NCI-H510A (cell line): ENCODE data around the gene NUTM2D.
"Not testable (repeated sequence)": the region's sequence is repeated elsewhere in the genome, so short reads cannot be mapped to it uniquely, and the experiment has no call there.

Source experiments
- DNase-seq: peaks from one replicate; lab custom pipeline; 2025; lab: John Stamatoyannopoulos, UW

NUTM2D gene

GRCh38 chr10:87379115-87379514, 21.6 kb downstream of the NUTM2D start:
- not testable (repeated sequence) for DNase-seq

DNA sequence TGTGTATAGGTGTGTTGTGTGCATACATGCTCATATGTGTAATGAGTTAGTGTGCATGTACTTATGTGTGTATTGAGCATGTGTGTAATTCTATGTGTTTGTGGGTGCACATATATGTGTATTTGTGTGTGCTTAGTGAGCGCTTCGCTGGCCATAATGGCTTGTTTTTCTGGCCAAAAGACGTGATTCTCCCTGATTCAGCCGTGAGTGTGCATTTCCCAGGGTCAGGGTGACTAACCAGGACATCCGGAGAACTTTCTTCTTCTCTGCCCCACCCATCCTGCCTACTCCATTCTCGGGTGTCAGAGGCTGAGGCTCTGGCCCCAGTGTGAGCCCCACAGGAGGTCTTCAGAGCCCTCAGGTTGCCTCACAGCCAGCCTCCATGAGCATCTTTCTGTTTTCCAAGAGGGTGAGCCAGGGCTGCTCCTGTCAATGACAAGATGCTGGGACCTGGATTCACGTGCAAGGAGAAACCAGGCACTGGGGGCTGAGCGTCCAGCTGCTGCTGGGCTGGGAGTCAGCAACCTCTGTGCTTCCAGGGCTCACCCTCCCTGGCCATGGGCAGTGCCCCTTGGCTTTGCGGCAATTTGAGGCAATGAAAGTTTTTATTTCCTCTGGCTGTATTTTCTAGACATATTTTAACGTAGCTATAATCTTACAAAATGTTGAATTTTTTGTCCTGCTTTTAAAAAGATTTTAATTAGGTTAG, 25.8 kb downstream of the NUTM2D start:
- not testable (repeated sequence) for DNase-seq

DNA sequence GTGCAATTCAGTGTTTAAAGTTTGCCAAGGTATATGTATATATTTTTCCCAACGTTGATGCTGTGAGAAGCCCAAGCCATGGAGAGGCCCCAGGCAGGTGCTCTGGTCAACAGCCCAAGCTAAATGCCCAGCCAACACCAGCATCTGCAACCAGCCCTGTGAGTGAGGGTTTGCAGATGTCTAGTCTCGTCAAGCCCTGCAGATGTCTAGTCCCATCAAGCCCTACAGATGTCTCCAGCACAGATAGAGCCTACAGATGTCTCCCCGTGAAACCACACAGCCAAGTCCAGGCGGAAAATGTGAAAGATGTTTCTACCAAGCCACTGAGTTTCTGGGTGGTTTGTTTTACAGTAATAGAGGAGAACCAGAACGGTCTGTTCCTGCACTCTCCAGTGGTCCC, 26.7 kb downstream of the NUTM2D start:
- not testable (repeated sequence) for DNase-seq

- not testable (repeated sequence) for DNase-seq
Measured at GRCh38 chr10:87385762-87386360, 28.3 kb downstream of the NUTM2D start.

- DNase-seq = not testable (repeated sequence)
Measured at GRCh38 chr10:87391360-87391759, 33.8 kb downstream of the NUTM2D start.

DNA sequence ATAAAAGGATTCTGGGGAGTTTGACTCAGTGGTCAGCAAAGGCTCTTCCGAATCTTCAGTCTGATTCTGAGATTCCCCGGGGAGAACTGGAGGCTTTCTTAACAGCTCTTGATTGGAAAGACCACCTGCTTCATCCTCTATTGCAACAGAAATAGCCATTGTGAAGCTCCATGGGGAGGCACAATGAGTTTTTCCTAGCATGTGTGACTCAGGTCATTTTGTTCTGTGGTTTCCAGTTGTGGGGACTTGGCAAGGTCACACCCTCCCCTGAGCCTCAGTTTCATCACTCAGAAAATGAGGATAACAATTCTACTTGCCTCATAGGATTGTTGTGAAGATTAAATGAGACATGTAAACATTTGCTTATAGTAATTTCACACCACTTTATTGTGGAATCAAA, 38.7 kb downstream of the NUTM2D start:
- not testable (repeated sequence) for DNase-seq

- not testable (repeated sequence) for DNase-seq
Measured at GRCh38 chr10:87398436-87398835, 40.9 kb downstream of the NUTM2D start.

DNA sequence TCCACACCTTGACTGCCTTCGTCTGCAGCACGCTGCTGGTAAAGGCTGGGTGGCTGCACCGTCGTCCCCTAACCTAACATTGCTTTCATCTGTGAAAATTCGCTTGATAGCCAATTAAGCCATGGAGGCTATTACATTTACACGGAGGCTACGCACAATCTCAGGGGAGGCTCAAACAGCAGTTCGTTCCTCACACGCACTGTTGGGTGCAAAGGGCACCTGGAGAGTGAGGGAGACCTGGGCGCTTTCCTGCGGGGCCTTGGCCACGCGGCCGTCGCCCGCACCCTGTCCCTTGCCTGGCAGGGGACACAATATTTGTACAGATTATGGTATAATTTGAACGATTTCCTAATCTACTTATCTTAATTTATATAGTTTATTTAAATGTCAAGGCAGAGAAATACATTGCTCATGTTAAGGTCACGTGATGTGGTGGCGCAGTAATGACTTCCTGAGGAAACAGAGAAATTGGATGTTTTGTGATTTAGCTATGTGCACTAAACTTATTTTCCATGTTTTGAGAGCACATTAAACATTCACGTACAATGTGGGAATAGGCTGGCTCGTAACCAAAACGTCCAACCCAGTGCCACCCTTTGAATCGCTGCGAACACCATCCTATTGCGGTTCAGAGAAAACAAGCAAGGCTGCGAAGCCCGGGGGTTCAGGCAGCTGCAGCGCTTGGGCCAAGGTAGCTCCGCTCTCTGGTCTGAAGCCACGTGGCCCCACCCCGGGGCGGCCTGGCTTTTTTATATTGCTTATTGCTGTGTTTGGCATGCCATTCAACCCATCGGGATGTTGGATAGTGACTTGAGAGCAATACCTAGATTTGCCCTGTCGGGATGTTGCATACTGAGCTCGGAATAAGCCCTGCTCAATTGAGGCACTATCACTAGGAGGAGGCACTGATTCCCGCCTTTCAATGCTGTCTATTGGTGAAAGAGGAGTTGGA, 50.2 kb downstream of the NUTM2D start:
- not testable (repeated sequence) for DNase-seq

- DNase-seq = not testable (repeated sequence)
Measured at GRCh38 chr10:87413921-87414320, 56.4 kb downstream of the NUTM2D start.
